Lung (tissue), 12 donors: ENCODE measurements around the gene ATXN10. TPM values are rescaled to one million over a fixed set of nuclear protein-coding genes. Genes with fewer than 3 reads are reported as not detected.
A peak's percentile ranks its signal among the peaks of the same experiment; 100 is the strongest.

Experiments used
- ATAC-seq: fragments of 200-7000 bp; cut with Tn5 transposase; one replicate; pipeline ENCODE4 v1.9.1; 2020; ENCODE audit warnings: moderate number of reproducible peaks; ENCODE audit not compliant: insufficient read depth, low FRiP score
- DNase-seq, 3 donors: peaks; one replicate each; pipeline ENCODE4 v3.0.0-alpha.2; 2013 to 2017
- H3K27ac ChIP-seq, 2 donors: one replicate each; pipeline ENCODE4 v1.5.1; 2013; ENCODE audit warnings: mild to moderate bottlenecking in 2 of 2, moderate library complexity in 2 of 2, control low read depth in 1 of 2, inconsistent platforms in 1 of 2, low read depth in 1 of 2, low read length in 1 of 2
- H3K27me3 ChIP-seq, 3 donors: one replicate each; pipeline ENCODE4 v1.5.1; 2013; ENCODE audit warnings: low read length in 2 of 3; ENCODE audit not compliant: control insufficient read depth in 3 of 3, insufficient read depth in 3 of 3
- H3K36me3 ChIP-seq, 4 donors: one replicate each; pipeline ENCODE4 v1.5.1; 2013; ENCODE audit warnings: low read length in 4 of 4, mild to moderate bottlenecking in 1 of 4, moderate library complexity in 1 of 4; ENCODE audit not compliant: control insufficient read depth in 4 of 4, insufficient read depth in 4 of 4
- H3K4me1 ChIP-seq, 5 donors: one replicate each; pipeline ENCODE4 v1.5.1; 2013; ENCODE audit warnings: low read length in 5 of 5, mild to moderate bottlenecking in 2 of 5, moderate library complexity in 1 of 5; ENCODE audit not compliant: control insufficient read depth in 5 of 5, insufficient read depth in 5 of 5
- H3K4me3 ChIP-seq: one replicate; pipeline ENCODE4 v1.5.1; 2013; ENCODE audit warnings: mild to moderate bottlenecking, control low read depth, moderate library complexity
- H3K9ac ChIP-seq, 2 donors: one replicate each; pipeline ENCODE4 v1.5.1; 2013; ENCODE audit warnings: low read length in 2 of 2, control low read depth in 1 of 2; ENCODE audit not compliant: insufficient read depth in 1 of 2
- H3K9me3 ChIP-seq, 4 donors: one replicate each; pipeline ENCODE4 v1.5.1; 2013; ENCODE audit warnings: low read length in 3 of 4, mild to moderate bottlenecking in 1 of 4, moderate library complexity in 1 of 4; ENCODE audit not compliant: control insufficient read depth in 4 of 4, insufficient read depth in 3 of 4
- CTCF ChIP-seq: IDR thresholded peaks from 2 replicates; pipeline ENCODE4 v1.5.1; 2012; ENCODE audit warnings: mild to moderate bottlenecking; ENCODE audit errors: control extremely low read depth, extremely low read depth
- WGBS, 2 donors: extraction: QIAGEN DNeasy Blood & Tissue Kit; methylation state at CpG; one replicate each; pipeline ENCODE4 v1.1.7; 2013; 5-methylcytosine and 5-hydroxymethylcytosine counted together
- polyA plus RNA-seq, 2 donors: library from polyadenylated mRNA; stranded (reverse); fragments of 200-250 nt; gene quantifications; one replicate each; pipeline ENCODE4 v1.2.1, GENCODE V29; 2013
- total RNA-seq, 2 donors: library from RNA; depleted of rRNA in 1 of 2; stranded (reverse); fragments of >200 nt in 1 of 2; gene quantifications; one replicate each; pipeline ENCODE4 v1.2.1, GENCODE V29; 2014 to 2021
- donor health status: control.
- donor health status: control.
- donor health status: Bipolar disorder and iron deficiency.
- donor health status: healthy.
- donor health status: DM: yes; HTN: yes; CAD: no.

ATXN10 gene
- total and polyA plus RNA-seq, 4 donors, result 41.9 to 164 (median 92.2) TPM

- ATAC-seq (no peak), DNase-seq (no peak)
- peaks cover 6 to 24% (median 12%) of the 10 kb centered on the region in 4 donors for H3K36me3 ChIP-seq
- H3K4me1 ChIP-seq, result peaks cover 0 to 1% (median 0%) of the 10 kb centered on the region in 5 donors
- H3K9ac ChIP-seq, result no peak overlapping the region
- no peaks in the 10 kb centered on the region for H3K9me3 ChIP-seq
- H3K27ac ChIP-seq, result no peak overlapping the region
- H3K27me3 ChIP-seq, result no peaks in the 10 kb centered on the region
- 87 to 91% methylated on average over 8 of the region's 8 CpGs for WGBS, 2 donors
- TF ChIP-seq CTCF, result no peak
- H3K4me3 ChIP-seq, result no peak overlapping the region
These were observed 59.6 kb downstream of the ATXN10 start for GRCh38 chr22:45731041-45731797.

GRCh38 chr22:45731798-45732495 lies 60.3 kb downstream of the ATXN10 start:
- ATAC-seq (no peak), DNase-seq (peak in 2 of 3 donors; percentile 38 to 46)
- no peak overlapping the region for H3K4me3 ChIP-seq
- H3K4me1 ChIP-seq, result peaks cover 0 to 1% (median 0%) of the 10 kb centered on the region in 5 donors
- no peak overlapping the region for H3K27ac ChIP-seq
- no peak overlapping the region for H3K9ac ChIP-seq
- no peaks in the 10 kb centered on the region for H3K9me3 ChIP-seq
- peaks cover 6 to 24% (median 12%) of the 10 kb centered on the region in 4 donors for H3K36me3 ChIP-seq
- no peak for TF ChIP-seq CTCF
- WGBS, 2 donors, result 75 to 83% methylated on average over 7 of the region's 7 CpGs
- no peaks in the 10 kb centered on the region for H3K27me3 ChIP-seq

- 97 to 99% methylated on average over 3 of the region's 3 CpGs for WGBS, 2 donors
- ATAC-seq, result no peak
- Histone ChIP-seq H3K27me3 (no peaks in the 10 kb centered on the region), H3K9me3 (no peaks in the 10 kb centered on the region), H3K9ac (no peak overlapping the region), H3K36me3 (peaks cover 8 to 33% (median 19%) of the 10 kb centered on the region in 4 donors), H3K4me1 (peaks cover 0 to 4% (median 0%) of the 10 kb centered on the region in 5 donors), H3K4me3 (no peak overlapping the region), H3K27ac (no peak overlapping the region)
- TF ChIP-seq CTCF, result no peak
- DNase-seq, result no peak
These were observed 63.6 kb downstream of the ATXN10 start for GRCh38 chr22:45735273-45735672.
